Measurements from ENCODE around the gene UFC1. TPM values are rescaled to one million over a fixed set of nuclear protein-coding genes. Genes with fewer than 3 reads are reported as not detected.

Gene UFC1
- total RNA-seq, 1 experiment from 2014 or later, result 127 TPM

DNA sequence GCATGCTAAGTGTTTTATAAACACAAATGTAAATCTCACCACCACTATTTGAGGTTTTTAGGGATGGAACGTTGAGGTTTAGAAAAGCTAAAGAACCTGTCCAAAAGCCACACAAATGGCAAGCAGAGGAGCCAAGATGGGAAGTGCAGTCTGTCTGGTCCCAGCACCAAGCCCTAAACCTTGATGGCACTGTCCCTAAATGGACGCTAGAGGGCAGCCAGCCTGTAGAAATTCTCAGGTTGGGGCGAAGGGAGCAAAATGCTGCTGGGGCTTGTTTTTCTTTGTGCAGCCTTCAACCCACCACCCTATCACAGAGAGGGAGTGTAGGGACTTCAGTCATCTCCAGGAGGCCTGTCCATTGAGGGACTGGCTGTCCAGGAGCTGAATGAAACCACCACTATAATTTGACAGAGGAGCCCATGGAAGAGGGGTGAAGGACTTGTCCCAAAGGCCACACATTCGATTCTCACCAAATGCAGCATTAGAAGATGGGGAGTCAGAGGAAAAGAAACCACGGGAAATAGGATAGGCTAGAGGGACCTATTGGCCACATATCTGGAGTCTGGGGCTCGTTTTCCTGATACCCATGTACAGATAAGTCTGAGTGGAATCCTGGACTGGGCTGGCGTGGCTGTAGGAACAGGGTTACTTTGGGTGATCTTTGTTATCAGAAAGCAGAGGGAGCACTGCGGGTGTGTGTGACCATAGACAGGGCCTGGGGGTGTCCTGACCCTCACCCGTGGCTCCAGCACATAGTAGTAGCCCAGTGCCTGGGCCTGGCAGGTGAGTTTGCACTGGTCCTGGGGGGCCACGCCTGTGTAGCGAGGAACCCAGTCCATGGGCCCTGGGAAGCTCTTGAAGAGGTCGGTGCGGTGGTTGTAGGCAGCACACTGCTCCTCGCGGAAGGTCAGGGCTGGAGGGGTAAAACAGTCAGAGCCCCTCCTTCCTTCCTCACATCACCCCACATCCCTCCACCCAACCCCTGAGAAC, 39.0 kb downstream of the UFC1 start:
- Histone ChIP-seq H3K4me1 (ENCODE audit: control insufficient read depth, insufficient read depth, low read length) (no peaks in the 10 kb centered on the region), H3K27ac (ENCODE audit: low read length) (no peak overlapping the region), H3K27me3 (ENCODE audit: control insufficient read depth, insufficient read depth, low read length) (no peaks in the 10 kb centered on the region), H3K4me3 (ENCODE audit: low read depth in 2 of 2, low read length in 2 of 2) (no peak overlapping the region), H3K9me3 (ENCODE audit: control insufficient read depth, insufficient read depth, low read depth, low read length) (no peaks in the 10 kb centered on the region), H3K36me3 (ENCODE audit: control insufficient read depth, insufficient read depth, low read length) (no peaks in the 10 kb centered on the region)
- no peak for DNase-seq (ENCODE audit: low read depth, low spot score)
- no TSS peak for BruUV-seq (replicated peaks)
- in situ Hi-C loops (cut with HindIII; ENCODE audit: low pct_unique_long_range_greater_than_20kb, low sequenced_read_pairs), result no loop called here
- peak; percentile 86 for ATAC-seq
- TF ChIP-seq, protein P1, sequence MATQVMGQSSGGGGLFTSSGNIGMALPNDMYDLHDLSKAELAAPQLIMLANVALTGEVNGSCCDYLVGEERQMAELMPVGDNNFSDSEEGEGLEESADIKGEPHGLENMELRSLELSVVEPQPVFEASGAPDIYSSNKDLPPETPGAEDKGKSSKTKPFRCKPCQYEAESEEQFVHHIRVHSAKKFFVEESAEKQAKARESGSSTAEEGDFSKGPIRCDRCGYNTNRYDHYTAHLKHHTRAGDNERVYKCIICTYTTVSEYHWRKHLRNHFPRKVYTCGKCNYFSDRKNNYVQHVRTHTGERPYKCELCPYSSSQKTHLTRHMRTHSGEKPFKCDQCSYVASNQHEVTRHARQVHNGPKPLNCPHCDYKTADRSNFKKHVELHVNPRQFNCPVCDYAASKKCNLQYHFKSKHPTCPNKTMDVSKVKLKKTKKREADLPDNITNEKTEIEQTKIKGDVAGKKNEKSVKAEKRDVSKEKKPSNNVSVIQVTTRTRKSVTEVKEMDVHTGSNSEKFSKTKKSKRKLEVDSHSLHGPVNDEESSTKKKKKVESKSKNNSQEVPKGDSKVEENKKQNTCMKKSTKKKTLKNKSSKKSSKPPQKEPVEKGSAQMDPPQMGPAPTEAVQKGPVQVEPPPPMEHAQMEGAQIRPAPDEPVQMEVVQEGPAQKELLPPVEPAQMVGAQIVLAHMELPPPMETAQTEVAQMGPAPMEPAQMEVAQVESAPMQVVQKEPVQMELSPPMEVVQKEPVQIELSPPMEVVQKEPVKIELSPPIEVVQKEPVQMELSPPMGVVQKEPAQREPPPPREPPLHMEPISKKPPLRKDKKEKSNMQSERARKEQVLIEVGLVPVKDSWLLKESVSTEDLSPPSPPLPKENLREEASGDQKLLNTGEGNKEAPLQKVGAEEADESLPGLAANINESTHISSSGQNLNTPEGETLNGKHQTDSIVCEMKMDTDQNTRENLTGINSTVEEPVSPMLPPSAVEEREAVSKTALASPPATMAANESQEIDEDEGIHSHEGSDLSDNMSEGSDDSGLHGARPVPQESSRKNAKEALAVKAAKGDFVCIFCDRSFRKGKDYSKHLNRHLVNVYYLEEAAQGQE (IDR thresholded peaks at IDR 0.05; ENCODE audit: insufficient read depth in 1 of 2, low read depth in 2 of 2, low read length in 1 of 2), result no peak
- TF ChIP-seq, protein P2, sequence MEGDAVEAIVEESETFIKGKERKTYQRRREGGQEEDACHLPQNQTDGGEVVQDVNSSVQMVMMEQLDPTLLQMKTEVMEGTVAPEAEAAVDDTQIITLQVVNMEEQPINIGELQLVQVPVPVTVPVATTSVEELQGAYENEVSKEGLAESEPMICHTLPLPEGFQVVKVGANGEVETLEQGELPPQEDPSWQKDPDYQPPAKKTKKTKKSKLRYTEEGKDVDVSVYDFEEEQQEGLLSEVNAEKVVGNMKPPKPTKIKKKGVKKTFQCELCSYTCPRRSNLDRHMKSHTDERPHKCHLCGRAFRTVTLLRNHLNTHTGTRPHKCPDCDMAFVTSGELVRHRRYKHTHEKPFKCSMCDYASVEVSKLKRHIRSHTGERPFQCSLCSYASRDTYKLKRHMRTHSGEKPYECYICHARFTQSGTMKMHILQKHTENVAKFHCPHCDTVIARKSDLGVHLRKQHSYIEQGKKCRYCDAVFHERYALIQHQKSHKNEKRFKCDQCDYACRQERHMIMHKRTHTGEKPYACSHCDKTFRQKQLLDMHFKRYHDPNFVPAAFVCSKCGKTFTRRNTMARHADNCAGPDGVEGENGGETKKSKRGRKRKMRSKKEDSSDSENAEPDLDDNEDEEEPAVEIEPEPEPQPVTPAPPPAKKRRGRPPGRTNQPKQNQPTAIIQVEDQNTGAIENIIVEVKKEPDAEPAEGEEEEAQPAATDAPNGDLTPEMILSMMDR (IDR thresholded peaks at IDR 0.05), result peak; percentile 96
- TF ChIP-seq POLR2AphosphoS5 (IDR thresholded peaks at IDR 0.05; ENCODE audit: low read depth, low read length), result no peak
- TF ChIP-seq TCF7L2 (IDR thresholded peaks at IDR 0.05; ENCODE audit: low read depth, low read length), result no peak
- CTCF ChIA-PET, result interaction anchor here (0.7 to 1.2 kb wide), 5 partner anchors 33 to 212 kb away, joined by 3 to 8 read pairs (median 3); partner anchors contain the start of gene TOMM40L
- POLR2A ChIA-PET, result no interaction called here
- intact Hi-C loops (cut with micrococcal nuclease; ENCODE audit: unreplicated experiment), result loop anchor here (5.0 kb wide), 1 partner anchor 180 kb away; no protein-coding TSS in a partner anchor

DNA sequence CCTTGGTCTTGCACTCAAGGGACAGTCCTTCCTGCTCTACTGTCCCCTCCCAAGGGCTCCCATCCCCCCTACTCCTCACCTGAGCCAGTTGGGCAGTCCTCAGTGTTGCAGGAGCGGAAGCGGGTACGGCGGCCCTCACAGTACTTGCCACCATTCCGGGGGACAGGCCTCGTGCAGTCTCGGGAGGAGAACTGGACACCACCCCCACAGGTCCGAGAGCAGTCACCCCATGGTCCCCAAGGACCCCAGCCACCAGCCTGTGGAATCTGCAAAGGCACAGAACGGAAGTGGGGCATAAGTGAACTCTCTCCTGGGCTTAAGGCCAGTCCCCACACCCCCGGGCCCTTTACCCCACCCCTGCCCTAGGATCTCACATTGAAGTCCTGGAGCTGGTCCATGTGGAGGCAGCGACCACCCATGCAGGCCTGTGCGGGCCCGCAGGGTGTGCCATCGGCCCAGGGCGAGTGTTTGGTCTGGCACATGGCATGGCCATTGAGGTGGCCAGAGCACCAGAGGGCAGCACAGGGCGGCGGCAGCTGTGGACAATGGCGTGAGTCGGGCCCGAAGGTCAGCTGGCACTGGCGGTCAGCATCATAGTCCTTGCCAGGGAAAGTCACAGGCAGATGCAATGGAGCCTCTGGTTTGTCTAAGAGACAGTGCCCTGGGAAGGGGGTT, 39.9 kb downstream of the UFC1 start:
- Histone ChIP-seq H3K4me3 (ENCODE audit: low read depth in 2 of 2, low read length in 2 of 2) (no peak overlapping the region), H3K4me1 (ENCODE audit: control insufficient read depth, insufficient read depth, low read length) (peaks cover 9% of the 10 kb centered on the region), H3K27me3 (ENCODE audit: control insufficient read depth, insufficient read depth, low read length) (no peaks in the 10 kb centered on the region), H3K9me3 (ENCODE audit: control insufficient read depth, insufficient read depth, low read depth, low read length) (no peaks in the 10 kb centered on the region), H3K36me3 (ENCODE audit: control insufficient read depth, insufficient read depth, low read length) (no peaks in the 10 kb centered on the region), H3K27ac (ENCODE audit: low read length) (no peak overlapping the region)
- ATAC-seq (peak; percentile 41; the same call in 1 of the 2 replicates), DNase-seq (ENCODE audit: low read depth, low spot score) (no peak)
- intact Hi-C loops (cut with micrococcal nuclease; ENCODE audit: unreplicated experiment) (loop anchor here (5.0 kb wide), 1 partner anchor 179 kb away; no protein-coding TSS in a partner anchor), in situ Hi-C loops (cut with HindIII; ENCODE audit: low pct_unique_long_range_greater_than_20kb, low sequenced_read_pairs) (no loop called here)
- TF ChIP-seq, protein P2 (IDR thresholded peaks at IDR 0.05), result no peak; the same call in 1 of the 2 replicates
- TF ChIP-seq POLR2AphosphoS5 (IDR thresholded peaks at IDR 0.05; ENCODE audit: low read depth, low read length) (no peak), TCF7L2 (IDR thresholded peaks at IDR 0.05; ENCODE audit: low read depth, low read length) (no peak), SIN3A (IDR thresholded peaks at IDR 0.05; ENCODE audit: borderline replicate concordance, insufficient read depth, low read depth, low read length) (no peak)
- TF ChIP-seq, protein P1 (IDR thresholded peaks at IDR 0.05; ENCODE audit: insufficient read depth in 1 of 2, low read depth in 2 of 2, low read length in 1 of 2), result no peak
- POLR2A ChIA-PET, result no interaction called here
- CTCF ChIA-PET, result interaction anchor here (0.7 to 1.1 kb wide), 3 partner anchors 181 to 211 kb away, joined by 3 to 8 read pairs (median 3); no protein-coding TSS in a partner anchor
- BruUV-seq (replicated peaks), result no TSS peak
